Adrenal gland (tissue), 5 donors: Measurements from ENCODE around the gene ASPDH.

Source experiments
- CTCF ChIP-seq, 6 experiments: fragments of 450-650 bp in 4 of 6; fragments of 200-600 bp in 2 of 6; sonication (generic) in 1 of 6; IDR thresholded peaks; 1 replicate in 5 of 6; 2 replicates in 1 of 6; pipeline versions ENCODE4 v1.5.1 to v1.8.0; 2016 to 2021; ENCODE audit warnings: antibody characterized with exemption in 6 of 6, mild to moderate bottlenecking in 2 of 6, moderate library complexity in 1 of 6
- POLR2A ChIP-seq, 2 donors: fragments of 450-650 bp; IDR thresholded peaks; one replicate each; pipeline ENCODE4 v1.6.1; 2017; ENCODE audit warnings: antibody characterized with exemption in 2 of 2, mild to moderate bottlenecking in 2 of 2, moderate library complexity in 1 of 2
- donor health status: DM: no; HTN: no; CAD: no.

GRCh38 chr19:50536662-50537305 lies 23.1 kb upstream of the ASPDH start:
- TF ChIP-seq CTCF (IDR thresholded peaks at IDR 0.05): no peak
- TF ChIP-seq POLR2A (IDR thresholded peaks at IDR 0.05): no peak
